ENCODE measurements around the gene KNDC1. TPM values are rescaled to one million over a fixed set of nuclear protein-coding genes. Genes with fewer than 3 reads are reported as not detected.

KNDC1 gene
- total and polyA plus RNA-seq, 2 of the 4 experiments (the other 2 are of a cell fraction): 0.18 to 1.1 TPM

DNA sequence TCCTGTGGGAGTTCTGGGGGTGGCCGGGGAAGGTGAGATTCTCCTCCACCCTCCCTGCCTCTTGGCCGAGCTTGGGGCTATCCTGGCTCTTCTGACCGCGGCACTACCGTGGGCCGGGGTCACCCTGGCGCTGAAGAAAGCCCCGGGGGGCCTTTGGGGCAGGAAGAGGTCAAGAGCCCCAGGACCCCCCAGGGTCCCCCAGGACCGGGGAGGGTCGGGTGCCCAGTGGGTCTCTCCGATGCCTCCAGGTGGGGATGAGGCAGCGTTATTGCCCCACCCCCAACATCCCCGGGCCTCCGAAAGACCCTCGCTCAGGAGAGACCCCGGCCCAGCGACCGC lies 439 bp upstream of the KNDC1 start:
- Histone ChIP-seq H2BK15ac (ENCODE audit: low read depth, low read length) (no peak overlapping the region), H3K9ac (ENCODE audit: low read depth, low read length) (no peak overlapping the region), H2AK9ac (replicated peaks; ENCODE audit: low read depth, low read length, poor library complexity) (peak overlapping the region; percentile 37), H3K27me3 (ENCODE audit: control insufficient read depth, insufficient read depth, low read length) (no peaks in the 10 kb centered on the region; the same call in 1 of the 2 replicates), H3K23ac (ENCODE audit: low read depth, low read length) (no peak overlapping the region), H2BK5ac (ENCODE audit: low read depth, low read length, poor library complexity, severe bottlenecking) (no peak overlapping the region), H3K14ac (replicated peaks; ENCODE audit: low read depth, low read length) (no peak overlapping the region), H4K91ac (ENCODE audit: insufficient read depth, low read depth, low read length) (no peak overlapping the region), H3K36me3 (ENCODE audit: control insufficient read depth, insufficient read depth, low read length) (peaks cover 3% of the 10 kb centered on the region; the same call in 1 of the 2 replicates), H2BK20ac (ENCODE audit: low read depth, low read length) (no peak overlapping the region), H3K9me1 (ENCODE audit: insufficient read depth, low read length) (no peaks in the 10 kb centered on the region), H4K20me1 (ENCODE audit: insufficient read depth, low read length) (no peaks in the 10 kb centered on the region), H3K56ac (ENCODE audit: extremely low read depth, insufficient read depth, low read length) (no peak overlapping the region), H3K27ac (ENCODE audit: insufficient read depth, low read length) (no peak overlapping the region), H3K4me3 (ENCODE audit: insufficient read depth, low read depth, low read length) (no peak overlapping the region), H3K4me1 (ENCODE audit: control insufficient read depth, insufficient read depth, low read length) (peaks cover 15% of the 10 kb centered on the region; the same call in 1 of the 2 replicates), H2BK120ac (ENCODE audit: low read depth, low read length) (no peak overlapping the region), H4K8ac (ENCODE audit: low read depth in 2 of 2, low read length in 2 of 2) (no peak overlapping the region), H3K4ac (ENCODE audit: low read depth, low read length) (no peak overlapping the region), H3K18ac (ENCODE audit: low read depth, low read length) (no peak overlapping the region), H3K79me1 (ENCODE audit: low read depth in 1 of 2, low read length in 2 of 2) (no peaks in the 10 kb centered on the region), H3K4me2 (ENCODE audit: low read depth, low read length) (no peak overlapping the region), H2AK5ac (ENCODE audit: low read depth, low read length) (no peak overlapping the region), H3K9me3 (ENCODE audit: control insufficient read depth, insufficient read depth, low read length) (no peaks in the 10 kb centered on the region), H2AFZ (replicated peaks; ENCODE audit: low read length, poor library complexity) (peak overlapping the region; percentile 26), H4K5ac (ENCODE audit: low read depth, low read length) (no peak overlapping the region)
- WGBS, 2 experiments (ENCODE audit: extremely low coverage in 2 of 2, insufficient read length in 1 of 2): no CpG with 5 or more reads among the region's 18 CpGs
- intact Hi-C loops (cut with micrococcal nuclease): no loop called here
- no peak for TF ChIP-seq POLR2A (IDR thresholded peaks at IDR 0.05; ENCODE audit: low read depth, low read length)
- TF ChIP-seq, protein P1, sequence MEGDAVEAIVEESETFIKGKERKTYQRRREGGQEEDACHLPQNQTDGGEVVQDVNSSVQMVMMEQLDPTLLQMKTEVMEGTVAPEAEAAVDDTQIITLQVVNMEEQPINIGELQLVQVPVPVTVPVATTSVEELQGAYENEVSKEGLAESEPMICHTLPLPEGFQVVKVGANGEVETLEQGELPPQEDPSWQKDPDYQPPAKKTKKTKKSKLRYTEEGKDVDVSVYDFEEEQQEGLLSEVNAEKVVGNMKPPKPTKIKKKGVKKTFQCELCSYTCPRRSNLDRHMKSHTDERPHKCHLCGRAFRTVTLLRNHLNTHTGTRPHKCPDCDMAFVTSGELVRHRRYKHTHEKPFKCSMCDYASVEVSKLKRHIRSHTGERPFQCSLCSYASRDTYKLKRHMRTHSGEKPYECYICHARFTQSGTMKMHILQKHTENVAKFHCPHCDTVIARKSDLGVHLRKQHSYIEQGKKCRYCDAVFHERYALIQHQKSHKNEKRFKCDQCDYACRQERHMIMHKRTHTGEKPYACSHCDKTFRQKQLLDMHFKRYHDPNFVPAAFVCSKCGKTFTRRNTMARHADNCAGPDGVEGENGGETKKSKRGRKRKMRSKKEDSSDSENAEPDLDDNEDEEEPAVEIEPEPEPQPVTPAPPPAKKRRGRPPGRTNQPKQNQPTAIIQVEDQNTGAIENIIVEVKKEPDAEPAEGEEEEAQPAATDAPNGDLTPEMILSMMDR (conservative IDR thresholded peaks at IDR 0.05; ENCODE audit: low read depth, low read length): no peak
- no peak for TF ChIP-seq BHLHE40 (IDR thresholded peaks at IDR 0.05; ENCODE audit: low read depth, low read length)
- TF ChIP-seq, protein P2, sequence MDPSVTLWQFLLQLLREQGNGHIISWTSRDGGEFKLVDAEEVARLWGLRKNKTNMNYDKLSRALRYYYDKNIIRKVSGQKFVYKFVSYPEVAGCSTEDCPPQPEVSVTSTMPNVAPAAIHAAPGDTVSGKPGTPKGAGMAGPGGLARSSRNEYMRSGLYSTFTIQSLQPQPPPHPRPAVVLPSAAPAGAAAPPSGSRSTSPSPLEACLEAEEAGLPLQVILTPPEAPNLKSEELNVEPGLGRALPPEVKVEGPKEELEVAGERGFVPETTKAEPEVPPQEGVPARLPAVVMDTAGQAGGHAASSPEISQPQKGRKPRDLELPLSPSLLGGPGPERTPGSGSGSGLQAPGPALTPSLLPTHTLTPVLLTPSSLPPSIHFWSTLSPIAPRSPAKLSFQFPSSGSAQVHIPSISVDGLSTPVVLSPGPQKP (IDR thresholded peaks at IDR 0.05; ENCODE audit: borderline replicate concordance, low read depth, low read length): no peak
- no peak for TF ChIP-seq MAZ (IDR thresholded peaks at IDR 0.05; ENCODE audit: borderline replicate concordance, low read depth, low read length)
- TF ChIP-seq MAFK (IDR thresholded peaks at IDR 0.05; ENCODE audit: low read depth, low read length): no peak
- TF ChIP-seq FOS (IDR thresholded peaks at IDR 0.05; ENCODE audit: low read depth, low read length): no peak
- TF ChIP-seq RCOR1 (IDR thresholded peaks at IDR 0.05; ENCODE audit: insufficient replicate concordance, low read length): no peak
- TF ChIP-seq RAD21 (IDR thresholded peaks at IDR 0.05; ENCODE audit: low read length): no peak
- no peak for TF ChIP-seq SMC3 (IDR thresholded peaks at IDR 0.05; ENCODE audit: low read depth, low read length)
- no peak for TF ChIP-seq CEBPB (IDR thresholded peaks at IDR 0.05; ENCODE audit: low read depth, low read length)
- TF ChIP-seq, protein P3, sequence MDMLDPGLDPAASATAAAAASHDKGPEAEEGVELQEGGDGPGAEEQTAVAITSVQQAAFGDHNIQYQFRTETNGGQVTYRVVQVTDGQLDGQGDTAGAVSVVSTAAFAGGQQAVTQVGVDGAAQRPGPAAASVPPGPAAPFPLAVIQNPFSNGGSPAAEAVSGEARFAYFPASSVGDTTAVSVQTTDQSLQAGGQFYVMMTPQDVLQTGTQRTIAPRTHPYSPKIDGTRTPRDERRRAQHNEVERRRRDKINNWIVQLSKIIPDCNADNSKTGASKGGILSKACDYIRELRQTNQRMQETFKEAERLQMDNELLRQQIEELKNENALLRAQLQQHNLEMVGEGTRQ (IDR thresholded peaks at IDR 0.05; ENCODE audit: low read depth, low read length): no peak
- TF ChIP-seq MXI1 (IDR thresholded peaks at IDR 0.05; ENCODE audit: borderline replicate concordance, low read depth, low read length): no peak
- TF ChIP-seq CHD1 (IDR thresholded peaks at IDR 0.05; ENCODE audit: low read depth, low read length): no peak
- no peak for TF ChIP-seq RFX5 (IDR thresholded peaks at IDR 0.05; ENCODE audit: low read depth, low read length)
- TF ChIP-seq NFE2L2 (IDR thresholded peaks at IDR 0.05; ENCODE audit: low read depth, low read length): no peak
- in situ Hi-C loops (cut with MboI; ENCODE audit: low sequenced_read_pairs): no loop called here
- POLR2A ChIA-PET (ENCODE audit: unreplicated experiment): no interaction called here
- DNase-seq (no peak), ATAC-seq (ENCODE audit: low read depth) (no peak)
- BruUV-seq (replicated peaks): no TSS peak
- dilution Hi-C loops (cut with HindIII; ENCODE audit: low sequenced_read_pairs, unreplicated experiment): no loop called here
- CTCF ChIA-PET: interaction anchor here (0.9 kb wide), 1 partner anchor 16 kb away, joined by 3 read pairs; no protein-coding TSS in a partner anchor
